ENCODE data around the gene MFN2.
"Not testable (repeated sequence)": the region's sequence is repeated elsewhere in the genome, so short reads cannot be mapped to it uniquely, and the experiment has no call there.

GRCh38 chr1:12033441-12033840 is 53.2 kb downstream of the MFN2 start:
- not testable (repeated sequence) for TF ChIP-seq POLR2A, CTCF (IDR thresholded peaks at IDR 0.05)
